GM19328 (cell line): ENCODE data around the gene TMEM14C.
"Not testable (repeated sequence)": the region's sequence is repeated elsewhere in the genome, so short reads cannot be mapped to it uniquely, and the experiment has no call there.

Source experiments
- ATAC-seq: cut with Tn5 transposase; IDR thresholded peaks from one replicate; pipeline ENCODE4 v1.9.1; 2021; ENCODE audit warnings: mild to moderate bottlenecking, moderate library complexity; ENCODE audit not compliant: unreplicated experiment

Gene TMEM14C

DNA sequence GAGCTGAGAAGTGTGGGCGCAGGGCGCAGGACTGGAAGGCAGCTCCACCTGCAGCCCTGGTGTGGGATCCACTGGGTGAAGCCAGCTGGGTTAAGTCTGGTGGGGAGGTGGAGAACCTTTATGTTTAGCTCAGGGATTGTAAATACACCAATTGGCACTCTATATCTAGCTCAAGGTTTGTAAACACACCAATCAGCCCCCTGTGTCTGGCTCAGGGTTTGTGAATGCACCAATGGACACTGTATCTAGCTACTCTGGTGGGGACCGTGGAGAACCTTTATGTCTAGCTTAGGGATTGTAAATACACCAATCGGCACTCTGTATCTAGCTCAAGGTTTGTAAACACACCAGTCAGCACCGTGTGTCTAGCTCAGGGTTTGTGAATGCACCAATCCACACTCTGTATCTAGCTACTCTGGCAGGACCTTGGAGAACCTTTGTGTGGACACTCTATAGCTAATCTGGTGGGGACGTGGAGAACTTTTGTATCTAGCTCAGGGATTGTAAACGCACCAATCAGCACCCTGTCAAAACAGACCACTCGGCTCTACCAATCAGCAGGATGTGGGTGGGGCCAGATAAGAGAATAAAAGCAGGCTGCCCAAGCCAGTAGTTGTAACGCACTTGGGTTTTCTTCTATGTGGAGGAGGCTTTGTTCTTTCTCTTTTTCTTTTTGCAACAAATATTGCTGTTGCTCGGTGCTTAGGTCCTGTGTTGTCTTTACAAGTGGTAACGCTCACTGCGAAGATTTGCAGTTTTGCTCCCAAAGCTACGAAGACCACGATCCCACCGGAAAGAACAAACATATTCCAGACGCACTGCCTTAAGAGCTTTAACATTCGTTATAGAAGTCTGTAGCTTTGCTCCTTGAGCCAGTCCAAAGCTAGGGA is 1.7 kb upstream of the TMEM14C start:
- ATAC-seq = not testable (repeated sequence)

DNA sequence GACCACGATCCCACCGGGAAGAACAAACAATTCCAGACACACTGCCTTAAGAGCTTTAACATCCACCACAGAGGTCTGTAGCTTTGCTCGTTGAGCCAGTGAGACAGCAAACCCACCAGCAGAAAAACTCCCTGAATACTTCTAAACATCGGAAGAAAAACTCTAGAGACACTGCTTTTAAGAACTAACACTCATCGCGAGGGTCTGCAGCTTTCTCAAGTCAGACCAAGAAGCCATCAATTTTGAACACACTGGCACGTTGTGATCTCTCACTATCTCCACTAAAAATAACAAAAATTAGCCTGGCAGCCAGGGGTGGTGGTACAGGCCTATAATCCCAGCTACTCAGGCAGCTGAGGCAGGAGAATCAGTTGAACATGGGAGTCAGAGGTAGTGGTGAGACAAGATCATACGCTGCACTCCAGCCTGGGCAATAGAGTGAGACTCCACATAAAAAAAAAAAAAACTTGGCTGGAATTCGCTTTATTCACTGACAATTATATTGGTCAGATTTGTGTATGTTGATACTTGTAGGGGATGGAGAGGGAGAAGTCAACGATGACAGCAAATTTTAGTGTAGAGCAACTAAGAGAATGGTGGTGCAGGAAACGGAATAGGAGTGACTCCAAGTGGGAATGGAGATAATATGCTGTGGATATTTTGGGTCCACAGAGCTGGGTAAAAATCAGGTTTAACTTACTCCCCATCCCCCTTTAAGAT is 860 bp upstream of the TMEM14C start:
- ATAC-seq = no peak

DNA sequence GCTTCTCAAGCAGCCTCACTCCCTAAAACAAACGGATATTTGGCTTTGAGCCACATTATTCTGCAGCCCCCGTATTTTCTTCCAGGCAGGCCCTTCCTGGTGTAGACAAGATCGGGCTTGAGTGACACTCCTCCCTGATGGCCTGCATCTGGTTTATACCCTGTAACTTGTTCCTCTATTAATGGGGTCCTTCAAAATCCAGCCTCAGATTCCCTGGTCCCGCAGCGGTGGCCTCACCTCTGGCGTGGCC is 375 bp upstream of the TMEM14C start:
- ATAC-seq = no peak

DNA sequence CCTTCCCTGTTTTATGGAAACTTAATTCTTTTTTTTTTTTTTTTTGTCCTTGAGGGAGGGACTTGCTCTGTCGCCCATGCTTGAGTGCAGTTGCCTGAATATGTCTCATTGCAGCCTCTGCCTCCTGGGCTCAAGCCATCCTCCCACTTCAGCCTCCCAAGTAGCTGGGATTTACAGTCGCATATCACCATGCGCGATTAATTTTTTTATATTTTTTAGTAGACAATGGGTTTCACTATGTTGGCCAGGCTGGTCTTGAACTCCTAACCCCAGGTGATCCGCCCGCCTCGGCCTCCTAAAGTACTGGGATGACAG is 654 bp downstream of the TMEM14C start:
- ATAC-seq = no peak

DNA sequence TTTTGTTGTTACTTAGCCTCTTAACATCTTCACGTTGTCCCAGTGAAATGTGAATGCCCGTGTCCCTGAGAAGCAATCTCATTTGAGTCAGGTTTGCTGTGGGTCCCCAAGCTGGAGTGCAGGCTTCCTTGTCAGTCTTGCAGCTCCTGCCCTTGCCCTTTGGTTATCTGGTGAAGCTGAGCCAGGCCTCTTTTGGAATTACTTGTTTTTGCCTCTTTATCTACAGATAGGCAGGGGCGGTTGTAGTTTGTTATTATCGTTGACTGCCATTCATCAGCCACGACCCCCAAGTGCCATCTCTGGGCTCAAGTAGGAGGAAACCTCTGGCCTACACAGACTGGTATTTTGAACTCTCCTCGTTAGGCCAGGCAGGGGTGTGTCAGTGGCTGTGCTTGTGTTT is 2.2 kb downstream of the TMEM14C start:
- no peak for ATAC-seq

DNA sequence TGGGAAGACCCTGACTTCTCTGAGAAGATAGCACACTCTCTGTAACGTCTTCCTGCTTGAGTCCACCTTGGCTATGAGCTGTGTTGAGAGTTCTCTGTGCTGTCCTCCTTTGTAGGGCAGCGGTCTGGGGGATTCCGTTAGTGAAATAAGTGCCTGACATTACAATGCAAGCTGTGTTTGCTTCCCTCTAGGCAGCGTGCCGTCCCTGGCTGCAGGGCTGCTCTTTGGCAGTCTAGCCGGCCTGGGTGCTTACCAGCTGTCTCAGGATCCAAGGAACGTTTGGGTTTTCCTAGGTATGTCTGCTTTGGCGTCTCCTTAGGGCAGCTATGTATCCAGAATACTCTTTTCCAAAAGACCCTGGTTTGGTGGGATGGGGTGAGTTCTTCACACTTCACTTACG is 2.8 kb downstream of the TMEM14C start:
- no peak for ATAC-seq

DNA sequence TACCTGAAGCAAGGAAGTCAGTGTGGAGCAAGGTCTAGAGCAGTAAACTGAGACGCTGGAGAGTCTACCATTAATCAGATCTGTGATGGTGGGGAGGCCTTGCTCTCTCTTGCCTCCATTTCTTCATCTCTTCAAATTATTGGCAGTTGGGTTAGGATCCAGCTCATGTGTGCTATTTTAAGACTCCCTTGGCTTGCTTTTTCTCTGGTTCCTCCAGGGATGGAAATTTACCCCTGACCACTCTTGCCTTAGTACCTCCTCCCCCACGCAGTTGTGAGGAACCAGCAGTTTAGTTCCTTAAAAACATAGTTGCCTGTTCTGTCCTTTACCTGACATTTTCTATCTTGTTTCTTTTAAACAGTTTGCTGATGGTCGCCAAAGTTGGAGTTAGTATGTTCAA is 7.4 kb downstream of the TMEM14C start:
- no peak for ATAC-seq

DNA sequence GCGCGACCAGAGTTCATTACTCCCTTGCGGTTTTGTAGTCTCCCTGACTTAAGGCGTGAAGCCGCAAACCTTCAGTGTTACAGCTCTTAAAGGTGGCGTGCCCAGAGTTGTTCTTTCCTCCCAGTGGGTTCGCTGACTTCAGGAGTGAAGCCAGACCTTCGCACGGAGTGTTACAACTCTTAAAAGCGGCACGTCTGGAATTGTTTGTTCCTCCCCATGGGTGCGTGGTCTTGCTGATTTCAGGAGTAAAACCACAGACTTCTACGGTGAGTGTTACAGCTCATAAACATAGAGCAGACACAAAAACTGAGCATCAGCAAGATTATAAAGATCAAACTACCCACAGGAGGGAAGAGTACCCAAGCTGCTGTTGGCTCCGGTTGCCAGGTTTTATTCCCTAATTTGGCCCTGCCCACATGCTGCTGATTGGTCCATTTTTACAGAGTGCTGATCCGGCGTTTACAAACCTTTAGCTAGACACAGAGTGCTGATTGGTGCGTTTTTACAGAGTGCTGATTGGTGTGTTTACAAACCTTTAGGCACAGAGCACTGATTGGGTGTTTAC is 10.4 kb downstream of the TMEM14C start:
- no peak for ATAC-seq

DNA sequence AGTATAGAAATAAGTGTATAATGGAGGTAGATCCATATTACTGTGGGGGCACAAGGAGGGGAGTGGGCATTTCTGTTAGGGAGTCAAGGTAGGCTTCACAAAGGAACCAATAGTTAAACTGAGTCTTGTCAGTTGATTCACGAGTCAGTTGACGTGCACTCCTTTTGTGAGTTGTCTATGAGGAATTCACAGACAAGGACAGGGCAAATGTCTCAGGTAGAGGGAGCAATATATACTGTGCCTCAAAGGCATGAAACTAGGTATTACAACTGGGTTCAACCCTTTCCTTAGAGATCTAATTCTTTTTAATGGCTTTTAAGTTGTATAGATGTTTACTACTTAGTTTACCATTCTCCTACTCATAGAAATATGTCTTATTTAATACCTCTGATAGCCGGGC is 11.0 kb downstream of the TMEM14C start:
- ATAC-seq = no peak

DNA sequence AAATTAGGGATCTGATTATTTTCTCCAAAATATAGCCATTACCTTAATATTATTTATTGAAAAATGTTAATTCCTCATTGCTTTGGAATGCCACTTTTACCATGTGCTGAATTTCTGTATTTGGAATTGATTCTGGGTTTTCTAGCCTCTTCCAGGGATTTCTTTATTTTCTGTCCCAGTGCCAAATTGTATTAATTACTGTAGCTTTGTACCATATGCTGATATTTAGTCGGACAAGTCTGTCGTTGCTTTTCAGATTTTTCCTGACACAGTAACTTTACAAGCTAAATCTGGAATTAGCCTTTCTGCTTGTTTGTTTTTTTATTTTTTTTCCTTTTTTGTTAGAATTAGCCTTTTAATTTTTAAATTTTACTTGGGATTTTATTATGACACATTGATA is 13.9 kb downstream of the TMEM14C start:
- ATAC-seq = no peak

DNA sequence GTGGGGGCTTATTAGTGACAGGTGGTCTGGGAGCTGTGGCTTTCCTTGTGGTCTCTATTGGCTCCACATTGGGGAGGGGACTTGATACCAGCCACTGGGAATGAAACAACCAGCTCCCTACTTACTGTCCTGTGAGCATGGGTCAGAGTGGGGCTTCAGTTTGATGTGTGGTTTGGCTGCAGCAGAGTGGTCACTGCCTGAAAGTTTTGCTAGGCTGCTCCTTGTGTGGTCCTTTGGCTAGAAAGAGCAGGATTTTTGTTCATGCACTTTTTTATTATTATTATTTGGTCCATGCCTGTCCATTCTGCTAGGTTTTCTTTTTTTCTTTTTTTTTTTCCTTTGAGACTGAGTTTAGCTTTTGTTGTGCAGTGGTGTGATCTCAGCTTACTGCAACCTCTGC is 17.2 kb downstream of the TMEM14C start:
- no peak for ATAC-seq

DNA sequence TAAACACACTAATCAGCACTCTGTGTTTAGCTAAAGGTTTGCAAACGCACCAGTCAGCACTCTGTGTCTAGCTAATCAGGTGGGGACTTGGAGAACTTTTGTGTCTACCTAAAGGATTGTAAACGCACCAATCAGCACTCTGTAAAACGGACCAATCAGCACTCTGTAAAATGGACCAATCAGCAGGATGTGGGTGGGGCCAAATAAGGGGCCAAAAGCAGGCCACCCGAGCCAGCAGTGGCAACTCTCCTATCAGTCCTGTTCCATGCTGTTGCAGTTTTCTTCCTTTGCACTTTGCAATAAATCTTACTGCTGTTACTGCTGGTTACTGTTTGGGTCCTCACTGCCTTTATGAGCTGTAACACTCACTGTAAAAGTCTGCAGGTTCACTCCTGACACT is 18.8 kb downstream of the TMEM14C start:
- not testable (repeated sequence) for ATAC-seq

DNA sequence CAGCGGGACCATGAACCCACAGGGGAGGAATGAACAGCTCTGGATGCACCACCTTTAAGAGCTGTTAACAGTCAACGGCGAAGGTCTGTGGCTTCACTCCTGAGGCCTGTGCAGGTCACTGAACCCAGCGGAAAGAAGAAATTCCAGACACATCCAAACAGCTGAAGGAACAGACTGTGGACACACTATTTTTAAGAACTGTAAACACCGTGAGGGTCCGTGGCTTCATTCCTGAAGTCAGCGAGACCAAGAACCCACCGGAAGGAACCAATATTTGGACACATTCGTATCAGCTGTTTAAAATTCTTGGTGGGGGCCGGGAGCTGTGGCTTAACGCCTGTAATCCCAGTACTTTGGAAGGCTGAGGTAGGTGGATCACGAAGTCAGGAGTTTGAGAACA is 19.4 kb downstream of the TMEM14C start:
- ATAC-seq = no peak

DNA sequence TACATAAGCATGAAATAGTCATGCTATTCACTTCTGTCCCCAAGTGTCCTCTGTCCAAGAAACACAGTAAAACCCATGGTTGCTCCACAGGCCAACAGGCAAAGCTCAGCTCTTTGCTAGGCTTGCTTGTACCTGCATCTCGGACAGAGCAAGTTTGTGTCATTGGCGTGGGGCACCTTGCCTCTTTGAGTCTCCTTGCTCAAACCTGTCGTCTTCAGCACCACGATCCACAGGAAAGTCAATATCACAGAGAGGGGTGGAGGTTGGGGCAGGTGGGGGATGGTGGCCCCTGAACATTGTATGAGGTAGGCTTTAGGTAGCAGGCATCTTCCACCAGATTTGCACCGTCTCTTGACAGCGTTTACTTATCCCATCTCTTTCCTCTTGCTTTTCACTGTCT is 20.6 kb downstream of the TMEM14C start:
- no peak for ATAC-seq

DNA sequence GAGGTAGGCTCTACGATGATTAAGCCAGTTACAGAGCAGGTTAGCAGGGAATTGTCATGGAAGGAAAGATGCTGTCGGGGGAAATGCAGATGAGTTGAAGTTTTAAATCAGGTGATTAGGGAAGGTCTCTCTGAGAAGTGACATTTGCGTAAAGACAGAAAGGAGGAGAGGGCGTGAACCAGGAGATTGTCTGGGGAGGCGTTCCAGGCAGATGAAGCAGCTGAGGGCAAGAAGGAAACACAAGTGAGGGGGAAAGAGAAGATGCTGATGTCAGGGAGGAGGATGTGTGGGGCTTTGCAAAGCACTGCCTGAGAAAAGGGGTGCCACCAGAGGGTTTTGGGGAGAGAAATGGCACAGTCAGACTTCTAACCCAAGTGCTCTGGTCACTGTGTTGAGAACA is 22.2 kb downstream of the TMEM14C start:
- ATAC-seq = no peak

DNA sequence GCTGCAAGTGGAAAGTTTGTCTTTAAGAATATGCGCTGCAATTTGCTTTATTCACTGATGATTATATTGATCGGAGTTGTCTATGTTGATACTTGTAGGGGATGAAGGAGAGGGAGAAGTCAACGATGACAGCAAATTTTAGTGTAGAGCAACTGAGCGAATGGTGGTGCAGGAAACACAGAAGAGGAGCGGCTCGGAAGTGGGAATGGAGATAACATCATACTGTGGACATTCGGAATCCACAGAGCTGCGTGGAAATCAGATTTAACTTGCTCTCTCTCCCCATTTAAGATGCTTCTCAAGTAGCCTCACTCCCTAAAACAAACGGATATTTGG is 24.0 kb downstream of the TMEM14C start:
- ATAC-seq = no peak

DNA sequence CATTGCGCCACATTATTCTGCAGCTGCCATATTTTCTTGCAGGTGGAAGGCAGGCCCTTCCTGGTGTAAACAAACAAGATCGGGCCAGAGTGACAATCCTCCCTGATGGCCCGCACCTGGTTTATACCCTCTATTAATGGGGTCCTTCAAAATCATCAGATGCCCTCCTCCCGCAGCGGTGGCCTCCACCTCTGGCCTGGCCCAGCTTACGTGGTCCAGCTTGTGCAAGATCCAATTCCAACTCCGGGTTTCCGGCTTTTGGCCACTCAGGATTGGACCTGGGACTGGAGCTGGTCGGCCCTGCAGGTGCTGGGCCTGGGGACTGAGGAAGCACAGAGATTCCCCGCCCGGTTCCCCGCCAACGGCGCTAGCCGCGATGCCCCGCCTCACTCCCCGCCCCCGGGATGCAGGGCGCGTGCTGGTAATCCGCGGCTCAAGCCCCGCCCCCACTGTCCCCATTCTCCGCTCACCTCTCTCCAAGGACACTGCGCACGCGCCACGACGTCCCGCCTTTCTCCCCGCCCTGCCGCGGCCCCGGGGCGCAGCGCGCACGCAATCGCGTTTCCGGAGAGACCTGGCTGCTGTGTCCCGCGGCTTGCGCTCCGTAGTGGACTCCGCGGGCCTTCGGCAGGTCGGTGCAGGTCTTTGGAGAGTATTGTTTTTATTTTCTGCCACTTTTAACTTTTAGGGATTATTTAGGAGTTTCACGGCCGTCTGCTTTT is 24.5 kb downstream of the TMEM14C start, which contains the start of gene TMEM14B:
Gene TMEM14B, plus strand, starts transcription at position 555 of the 722 bp plus-strand sequence. CDS start 1,441 bp downstream, outside the sequence.
- ATAC-seq = peak; percentile 98

DNA sequence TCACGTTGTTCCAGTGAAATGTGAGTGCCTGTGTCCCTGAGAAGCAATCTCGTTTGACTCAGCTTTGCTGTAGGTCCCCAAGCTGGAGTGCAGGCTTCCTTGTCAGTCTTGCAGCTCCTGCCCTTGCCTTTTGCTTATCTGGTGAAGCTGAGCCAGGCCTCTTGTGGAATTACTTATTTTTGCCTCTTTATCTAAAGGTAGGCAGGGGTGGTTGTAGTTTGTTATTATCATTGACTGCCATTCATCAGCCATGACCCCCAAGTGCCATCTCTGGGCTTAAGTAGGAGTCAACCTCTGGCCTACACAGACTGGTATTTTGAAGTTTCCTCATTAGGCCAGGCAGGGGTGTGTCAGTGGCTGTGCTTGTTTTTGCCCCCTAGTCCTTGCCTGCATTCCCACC is 26.9 kb downstream of the TMEM14C start:
- no peak for ATAC-seq

DNA sequence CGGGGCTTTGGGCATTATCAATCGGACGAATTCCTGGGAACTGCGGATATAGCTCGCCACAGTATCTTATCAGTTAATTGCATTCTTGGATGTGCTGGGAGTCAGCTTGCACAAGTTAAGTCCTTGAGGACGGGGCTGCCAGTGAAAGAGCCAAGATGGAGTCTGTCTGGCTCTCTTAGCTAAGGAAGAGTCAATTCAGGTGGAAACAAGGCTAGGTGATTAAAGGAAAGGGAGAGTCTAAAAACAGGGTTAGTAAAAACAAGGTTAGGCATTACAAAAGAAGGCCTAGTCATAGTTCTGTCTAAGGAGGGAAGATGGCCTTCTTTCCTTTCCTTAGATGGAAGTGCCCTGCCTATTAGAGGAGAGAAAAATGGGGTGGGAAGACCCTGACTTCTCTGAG is 27.7 kb downstream of the TMEM14C start:
- not testable (repeated sequence) for ATAC-seq

DNA sequence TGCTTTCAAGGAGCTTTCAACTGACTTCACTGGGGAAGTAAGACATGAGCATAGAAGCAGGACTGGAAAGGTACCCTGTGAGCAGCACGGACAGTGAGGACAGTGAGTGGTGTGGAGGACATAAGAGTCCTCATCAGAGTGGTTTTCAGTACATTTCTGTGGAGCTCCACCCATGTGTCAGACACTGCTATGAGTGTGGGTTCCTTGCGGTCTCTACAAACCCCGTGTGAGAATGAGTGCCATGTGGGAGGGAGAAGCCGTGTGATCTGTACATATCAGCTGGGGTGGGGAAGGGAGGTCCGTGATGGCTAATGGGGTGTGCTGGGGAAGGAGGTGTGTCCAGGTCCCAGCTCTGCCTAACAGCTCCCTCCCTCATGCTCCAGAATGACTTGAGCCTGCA is 28.9 kb downstream of the TMEM14C start:
- ATAC-seq = not testable (repeated sequence)

DNA sequence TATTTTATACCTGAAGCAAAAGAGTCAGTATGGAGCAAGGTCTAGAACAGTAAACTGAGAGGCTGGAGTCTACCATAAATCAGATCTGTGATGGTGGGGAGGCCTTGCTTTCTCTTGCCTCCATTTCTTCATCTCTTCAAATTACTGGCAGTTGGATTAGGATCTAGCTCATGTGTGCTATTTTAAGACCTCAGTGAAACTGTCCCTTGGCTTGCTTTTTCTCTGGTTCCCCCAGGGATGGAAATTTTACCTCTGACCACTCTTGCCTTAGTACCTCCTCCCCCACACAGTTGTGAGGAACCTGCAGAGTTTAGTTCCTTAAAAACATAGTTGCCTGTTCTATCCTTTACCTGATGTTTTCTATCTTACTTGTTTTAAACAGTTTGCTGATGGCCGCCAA is 33.2 kb downstream of the TMEM14C start:
- ATAC-seq = no peak

DNA sequence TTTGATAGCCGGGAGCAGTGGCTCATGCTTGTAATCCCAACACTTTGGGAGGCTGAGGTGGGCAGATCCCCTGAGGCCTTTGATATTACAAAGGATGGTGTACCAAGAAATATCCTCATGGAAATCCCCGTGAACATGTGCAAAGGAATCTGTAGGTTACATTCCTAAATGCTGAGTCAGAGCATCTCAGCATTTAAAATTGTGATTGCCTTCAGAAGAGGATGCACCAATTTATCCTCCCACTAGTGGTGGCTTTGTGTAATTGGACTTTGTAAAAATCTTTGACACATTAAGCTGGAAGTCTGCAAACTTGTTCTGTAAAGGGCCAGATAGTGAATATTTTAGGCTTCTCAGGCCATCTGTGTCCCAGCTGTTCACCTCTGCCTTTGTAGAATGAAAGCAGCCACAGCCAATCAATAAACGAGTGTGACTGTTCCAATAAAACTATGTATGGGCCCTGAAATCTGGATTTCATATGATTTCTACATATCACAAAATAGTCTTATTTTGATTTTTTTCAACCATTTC is 36.5 kb downstream of the TMEM14C start:
- ATAC-seq = peak; percentile 65
